HEK293 (cell line): ENCODE results near the gene SUPT20HL2.

Experiments used
- CTCF ChIA-PET: fragments of 350-600 bp; formaldehyde crosslinking; extraction: SDS; loops from one replicate; lab custom pipeline; 2021; ENCODE audit warnings: antibody characterized with exemption; lab: Yijun Ruan, JAX
- POLR2A ChIA-PET: fragments of 300-600 bp; formaldehyde crosslinking; extraction: SDS; loops from one replicate; lab custom pipeline; 2020; ENCODE audit warnings: antibody characterized with exemption, inconsistent platforms; lab: Yijun Ruan, JAX
- H3K27ac ChIP-seq: fragments of 200-500 bp; sonication (Bioruptor generic); 2 replicates; pipeline ENCODE4 v1.5.1; 2014; ENCODE audit warnings: low read depth, low read length, control low read depth, inconsistent platforms; ENCODE audit errors: extremely low read depth
- H3K36me3 ChIP-seq, 2 experiments: fragments of 200-500 bp in 1 of 2; sonication (Bioruptor generic) in 1 of 2; 1 replicate in 1 of 2; 2 replicates in 1 of 2; pipeline ENCODE4 v1.5.1; 2014 to 2017; ENCODE audit warnings: inconsistent platforms in 2 of 2, low read length in 2 of 2; ENCODE audit not compliant: control insufficient read depth in 2 of 2, insufficient read depth in 1 of 2
- H3K4me1 ChIP-seq: fragments of 200-500 bp; sonication (Bioruptor generic); 2 replicates; pipeline ENCODE4 v1.5.1; 2014; ENCODE audit warnings: mild to moderate bottlenecking, low read length, inconsistent platforms; ENCODE audit not compliant: control insufficient read depth, insufficient read depth
- H3K4me3 ChIP-seq: 2 replicates; pipeline ENCODE4 v1.5.1; 2011; ENCODE audit warnings: low read depth, mild to moderate bottlenecking, control low read depth, low read length, moderate library complexity
- H3K9me3 ChIP-seq: fragments of 200-500 bp; sonication (Bioruptor generic); 2 replicates; pipeline ENCODE4 v1.5.1; 2014; ENCODE audit warnings: low read depth, low read length, inconsistent platforms; ENCODE audit not compliant: control insufficient read depth, insufficient read depth
- EGR2 ChIP-seq: fragments of 450-650 bp; formaldehyde crosslinking; IDR thresholded peaks from 2 replicates; pipeline ENCODE4 v1.5.1; 2016; ENCODE audit warnings: low read depth, missing biosample characterization, missing genetic modification characterization
- GLIS1 ChIP-seq: fragments of 450-650 bp; formaldehyde crosslinking; IDR thresholded peaks from 2 replicates; pipeline ENCODE4 v1.5.1; 2016; ENCODE audit warnings: missing biosample characterization, missing genetic modification characterization
- KLF9 ChIP-seq: fragments of 450-650 bp; formaldehyde crosslinking; IDR thresholded peaks from 2 replicates; pipeline ENCODE4 v1.5.1; 2016; ENCODE audit warnings: missing biosample characterization, missing genetic modification characterization, low read depth
- TRIM28 ChIP-seq: IDR thresholded peaks from 2 replicates; pipeline ENCODE4 v1.6.1; 2011; ENCODE audit warnings: low read length, control low read depth, borderline replicate concordance
- YY1 ChIP-seq: fragments of 450-650 bp; formaldehyde crosslinking; IDR thresholded peaks from 2 replicates; pipeline ENCODE4 v1.5.1; 2018; ENCODE audit warnings: missing biosample characterization, missing genetic modification characterization
- ZBTB17 ChIP-seq: fragments of 450-650 bp; formaldehyde crosslinking; IDR thresholded peaks from 2 replicates; pipeline ENCODE4 v1.5.1; 2016; ENCODE audit warnings: missing biosample characterization, missing genetic modification characterization
- ZNF202 ChIP-seq: fragments of 450-650 bp; formaldehyde crosslinking; IDR thresholded peaks from 2 replicates; pipeline ENCODE4 v1.5.1; 2016; ENCODE audit warnings: missing biosample characterization, missing genetic modification characterization, borderline replicate concordance
- ZNF292 ChIP-seq: fragments of 450-650 bp; formaldehyde crosslinking; IDR thresholded peaks from 2 replicates; pipeline ENCODE4 v1.5.1; 2016; ENCODE audit warnings: low read depth, missing biosample characterization, missing genetic modification characterization, borderline replicate concordance
- ZNF324 ChIP-seq: fragments of 450-650 bp; formaldehyde crosslinking; IDR thresholded peaks from 2 replicates; pipeline ENCODE4 v1.5.1; 2016; ENCODE audit warnings: missing biosample characterization, missing genetic modification characterization
- ZNF341 ChIP-seq: fragments of 450-650 bp; formaldehyde crosslinking; IDR thresholded peaks from 2 replicates; pipeline ENCODE4; 2016; ENCODE audit warnings: low read depth, missing biosample characterization, missing genetic modification characterization
- ZNF391 ChIP-seq: fragments of 450-650 bp; formaldehyde crosslinking; IDR thresholded peaks from 2 replicates; pipeline ENCODE4 v1.5.1; 2016; ENCODE audit warnings: low read depth, missing biosample characterization, missing genetic modification characterization, borderline replicate concordance
- ZNF530 ChIP-seq: fragments of 450-650 bp; formaldehyde crosslinking; IDR thresholded peaks from 2 replicates; pipeline ENCODE4 v1.5.1; 2016; ENCODE audit warnings: low read depth, missing biosample characterization, missing genetic modification characterization
- ZNF549 ChIP-seq: fragments of 450-650 bp; IDR thresholded peaks from 2 replicates; pipeline ENCODE4 v1.5.1; 2018; ENCODE audit warnings: missing biosample characterization, missing genetic modification characterization, mild to moderate bottlenecking, inconsistent platforms, moderate library complexity
- ZNF596 ChIP-seq: fragments of 450-650 bp; IDR thresholded peaks from 2 replicates; pipeline ENCODE4 v1.5.0; 2018; ENCODE audit warnings: missing biosample characterization, mild to moderate bottlenecking, missing genetic modification characterization, moderate library complexity
- ZNF701 ChIP-seq: fragments of 450-650 bp; formaldehyde crosslinking; IDR thresholded peaks from 2 replicates; pipeline ENCODE4 v1.5.1; 2016; ENCODE audit warnings: missing biosample characterization, missing genetic modification characterization
- ZNF747 ChIP-seq: fragments of 450-650 bp; formaldehyde crosslinking; IDR thresholded peaks from 2 replicates; pipeline ENCODE4 v1.5.1; 2016; ENCODE audit warnings: missing biosample characterization, missing genetic modification characterization
- ZNF777 ChIP-seq: fragments of 450-650 bp; formaldehyde crosslinking; IDR thresholded peaks from 2 replicates; pipeline ENCODE4 v1.5.1; 2017; ENCODE audit warnings: missing biosample characterization, missing genetic modification characterization, borderline replicate concordance
- ZNF785 ChIP-seq: fragments of 450-650 bp; formaldehyde crosslinking; IDR thresholded peaks from 2 replicates; pipeline ENCODE4 v1.5.1; 2016; ENCODE audit warnings: missing biosample characterization, missing genetic modification characterization
- ZSCAN16 ChIP-seq: fragments of 450-650 bp; formaldehyde crosslinking; IDR thresholded peaks from 2 replicates; pipeline ENCODE4 v1.5.1; 2016; ENCODE audit warnings: missing biosample characterization, missing genetic modification characterization
- TF ChIP-seq, protein P1 (sequence below): fragments of 450-650 bp; formaldehyde crosslinking; IDR thresholded peaks from 2 replicates; pipeline ENCODE4 v1.5.0; 2017; ENCODE audit warnings: missing biosample characterization, missing genetic modification characterization, borderline replicate concordance
- TF ChIP-seq, protein P2 (sequence below): fragments of 450-650 bp; formaldehyde crosslinking; conservative IDR thresholded peaks from 2 replicates; pipeline ENCODE4 v1.5.1; 2016; ENCODE audit warnings: low read depth, missing biosample characterization, missing genetic modification characterization
- TF ChIP-seq, protein P3 (sequence below): fragments of 450-650 bp; formaldehyde crosslinking; IDR thresholded peaks from 2 replicates; pipeline ENCODE4 v1.5.1; 2016; ENCODE audit warnings: missing biosample characterization, missing genetic modification characterization

SUPT20HL2 gene

DNA sequence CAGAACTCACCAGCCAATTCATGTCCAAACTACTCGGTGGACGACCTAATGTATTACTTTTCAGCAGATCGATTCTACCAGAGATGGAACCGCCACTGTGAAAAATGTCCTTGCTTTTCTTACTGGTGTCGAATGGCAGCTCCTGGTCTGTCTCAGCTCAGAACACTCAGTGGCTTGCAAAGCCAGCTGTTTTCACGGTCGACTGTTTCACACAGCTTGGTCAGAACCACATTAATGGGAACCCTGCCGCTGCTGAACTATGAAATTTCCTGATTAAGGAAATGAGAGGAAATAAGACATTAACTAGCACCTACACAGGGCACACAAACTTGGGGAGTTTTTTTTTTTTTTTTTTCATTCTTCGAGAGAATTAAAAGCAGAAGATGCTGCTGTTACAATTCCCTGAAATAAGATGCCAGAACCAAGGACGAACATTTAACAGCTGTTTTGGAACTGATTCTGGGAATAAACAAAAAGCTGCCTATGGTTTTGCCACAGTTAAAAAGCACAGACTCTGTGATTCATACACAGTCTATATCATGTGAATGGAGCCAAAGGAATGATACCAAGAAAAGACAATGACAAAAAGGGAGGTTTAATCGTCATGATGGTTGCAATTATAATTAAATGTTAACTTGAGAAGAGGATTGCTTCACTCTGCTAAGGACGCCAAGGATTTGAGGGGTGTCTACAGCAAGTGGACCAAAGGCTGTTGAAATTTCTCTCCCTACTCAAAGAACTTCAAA, 31.3 kb downstream of the SUPT20HL2 start:
- Histone ChIP-seq H3K4me1 (no peaks in the 10 kb centered on the region), H3K27ac (no peak overlapping the region), H3K36me3 (no peaks in the 10 kb centered on the region), H3K4me3 (no peak overlapping the region), H3K9me3 (no peaks in the 10 kb centered on the region)
- POLR2A ChIA-PET, result no interaction called here
- CTCF ChIA-PET, result interaction anchor here (0.5 to 1.0 kb wide), 2 partner anchors 209 to 407 kb away, joined by 3 to 7 read pairs; no protein-coding TSS in a partner anchor
- 0 out of 2 replicates have a peak, but pooled peaks have one; percentile 20 for TF ChIP-seq TRIM28
- no peak for TF ChIP-seq ZNF391 (tag by site-specific recombination)
- TF ChIP-seq ZBTB17 (tag by site-specific recombination), result 0 out of 2 replicates have a peak, but pooled peaks have one; percentile 15
- TF ChIP-seq, all 188 proteins: peak for 2

DNA sequence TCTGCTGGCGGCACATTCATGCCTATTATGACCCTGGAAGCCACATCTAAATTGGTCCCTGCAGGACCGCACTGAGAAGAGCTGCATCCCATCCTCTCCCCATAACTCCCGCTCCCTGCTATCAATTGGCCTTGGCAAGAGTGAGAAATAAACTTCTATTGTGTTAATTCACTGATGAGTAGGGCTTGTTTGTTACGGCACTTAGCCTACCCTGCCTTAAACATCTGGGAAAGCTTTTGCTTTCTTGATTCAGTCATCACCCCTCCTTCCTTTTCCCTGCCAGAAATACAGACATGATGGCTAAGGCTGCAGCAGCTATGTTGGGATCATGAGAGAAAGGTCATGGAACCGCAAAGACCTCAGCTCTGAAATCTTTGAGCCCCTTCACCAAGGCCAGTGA, 36.5 kb downstream of the SUPT20HL2 start:
- CTCF ChIA-PET, result interaction anchor here (0.6 to 0.8 kb wide), 2 partner anchors 11 to 34 kb away, joined by 3 read pairs; no protein-coding TSS in a partner anchor
- no peak for TF ChIP-seq ZNF549 (tag by site-specific recombination)
- no peak for TF ChIP-seq ZNF747 (tag by site-specific recombination)
- no peak for TF ChIP-seq ZNF292
- no peak for TF ChIP-seq ZNF202
- TF ChIP-seq YY1 (tag by site-specific recombination), result no peak
- TF ChIP-seq ZNF596 (tag by site-specific recombination), result no peak
- TF ChIP-seq ZSCAN16 (tag by site-specific recombination), result no peak
- no peak for TF ChIP-seq GLIS1
- TF ChIP-seq ZNF785 (tag by site-specific recombination), result no peak
- TF ChIP-seq ZNF324 (tag by site-specific recombination), result no peak
- TF ChIP-seq ZNF530, result no peak
- H3K4me1 ChIP-seq, result no peaks in the 10 kb centered on the region

DNA sequence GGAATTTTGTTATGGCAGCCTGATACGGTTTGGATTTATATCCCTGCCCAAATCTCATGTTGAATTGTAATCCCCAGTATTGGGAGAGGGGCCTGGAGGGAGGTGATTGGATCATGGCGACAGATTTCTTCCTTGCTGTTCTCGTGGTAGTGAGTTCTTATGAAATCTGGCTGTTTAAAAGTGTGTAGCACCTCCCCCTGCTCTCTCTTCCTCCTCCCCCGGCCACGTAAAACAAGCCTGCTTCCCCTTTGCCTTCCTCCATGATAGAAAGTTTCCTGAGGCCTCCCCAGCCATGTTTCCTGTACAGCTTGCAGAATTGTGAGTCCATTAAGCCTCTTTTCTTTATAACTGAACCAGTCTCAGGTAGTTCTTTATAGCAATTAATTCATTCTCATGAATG, 37.9 kb downstream of the SUPT20HL2 start:
- CTCF ChIA-PET, result no interaction called here
- no peaks in the 10 kb centered on the region for H3K4me1 ChIP-seq
- POLR2A ChIA-PET, result no interaction called here

More for the DNA sequence above, 36.5 kb downstream of the SUPT20HL2 start:
- POLR2A ChIA-PET, result no interaction called here
- no peaks in the 10 kb centered on the region for H3K36me3 ChIP-seq
- H3K9me3 ChIP-seq, result no peaks in the 10 kb centered on the region
- H3K4me3 ChIP-seq, result no peak overlapping the region
- no peak overlapping the region for H3K27ac ChIP-seq

More for the DNA sequence above, 37.9 kb downstream of the SUPT20HL2 start:
- no peak overlapping the region for H3K27ac ChIP-seq
- H3K36me3 ChIP-seq, result no peaks in the 10 kb centered on the region
- TF ChIP-seq ZNF341, result peak; percentile 79
- TF ChIP-seq ZNF701, result no peak
- TF ChIP-seq, protein P1, sequence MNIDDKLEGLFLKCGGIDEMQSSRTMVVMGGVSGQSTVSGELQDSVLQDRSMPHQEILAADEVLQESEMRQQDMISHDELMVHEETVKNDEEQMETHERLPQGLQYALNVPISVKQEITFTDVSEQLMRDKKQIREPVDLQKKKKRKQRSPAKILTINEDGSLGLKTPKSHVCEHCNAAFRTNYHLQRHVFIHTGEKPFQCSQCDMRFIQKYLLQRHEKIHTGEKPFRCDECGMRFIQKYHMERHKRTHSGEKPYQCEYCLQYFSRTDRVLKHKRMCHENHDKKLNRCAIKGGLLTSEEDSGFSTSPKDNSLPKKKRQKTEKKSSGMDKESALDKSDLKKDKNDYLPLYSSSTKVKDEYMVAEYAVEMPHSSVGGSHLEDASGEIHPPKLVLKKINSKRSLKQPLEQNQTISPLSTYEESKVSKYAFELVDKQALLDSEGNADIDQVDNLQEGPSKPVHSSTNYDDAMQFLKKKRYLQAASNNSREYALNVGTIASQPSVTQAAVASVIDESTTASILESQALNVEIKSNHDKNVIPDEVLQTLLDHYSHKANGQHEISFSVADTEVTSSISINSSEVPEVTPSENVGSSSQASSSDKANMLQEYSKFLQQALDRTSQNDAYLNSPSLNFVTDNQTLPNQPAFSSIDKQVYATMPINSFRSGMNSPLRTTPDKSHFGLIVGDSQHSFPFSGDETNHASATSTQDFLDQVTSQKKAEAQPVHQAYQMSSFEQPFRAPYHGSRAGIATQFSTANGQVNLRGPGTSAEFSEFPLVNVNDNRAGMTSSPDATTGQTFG (tag by site-specific recombination), result no peak
- no peak for TF ChIP-seq EGR2 (tag by site-specific recombination)
- no peak for TF ChIP-seq ZNF777 (tag by site-specific recombination)
- TF ChIP-seq, protein P2, sequence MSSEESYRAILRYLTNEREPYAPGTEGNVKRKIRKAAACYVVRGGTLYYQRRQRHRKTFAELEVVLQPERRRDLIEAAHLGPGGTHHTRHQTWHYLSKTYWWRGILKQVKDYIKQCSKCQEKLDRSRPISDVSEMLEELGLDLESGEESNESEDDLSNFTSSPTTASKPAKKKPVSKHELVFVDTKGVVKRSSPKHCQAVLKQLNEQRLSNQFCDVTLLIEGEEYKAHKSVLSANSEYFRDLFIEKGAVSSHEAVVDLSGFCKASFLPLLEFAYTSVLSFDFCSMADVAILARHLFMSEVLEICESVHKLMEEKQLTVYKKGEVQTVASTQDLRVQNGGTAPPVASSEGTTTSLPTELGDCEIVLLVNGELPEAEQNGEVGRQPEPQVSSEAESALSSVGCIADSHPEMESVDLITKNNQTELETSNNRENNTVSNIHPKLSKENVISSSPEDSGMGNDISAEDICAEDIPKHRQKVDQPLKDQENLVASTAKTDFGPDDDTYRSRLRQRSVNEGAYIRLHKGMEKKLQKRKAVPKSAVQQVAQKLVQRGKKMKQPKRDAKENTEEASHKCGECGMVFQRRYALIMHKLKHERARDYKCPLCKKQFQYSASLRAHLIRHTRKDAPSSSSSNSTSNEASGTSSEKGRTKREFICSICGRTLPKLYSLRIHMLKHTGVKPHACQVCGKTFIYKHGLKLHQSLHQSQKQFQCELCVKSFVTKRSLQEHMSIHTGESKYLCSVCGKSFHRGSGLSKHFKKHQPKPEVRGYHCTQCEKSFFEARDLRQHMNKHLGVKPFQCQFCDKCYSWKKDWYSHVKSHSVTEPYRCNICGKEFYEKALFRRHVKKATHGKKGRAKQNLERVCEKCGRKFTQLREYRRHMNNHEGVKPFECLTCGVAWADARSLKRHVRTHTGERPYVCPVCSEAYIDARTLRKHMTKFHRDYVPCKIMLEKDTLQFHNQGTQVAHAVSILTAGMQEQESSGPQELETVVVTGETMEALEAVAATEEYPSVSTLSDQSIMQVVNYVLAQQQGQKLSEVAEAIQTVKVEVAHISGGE (tag by site-specific recombination), result no peak
- no peak for TF ChIP-seq KLF9 (tag by site-specific recombination)
- TF ChIP-seq, protein P3, sequence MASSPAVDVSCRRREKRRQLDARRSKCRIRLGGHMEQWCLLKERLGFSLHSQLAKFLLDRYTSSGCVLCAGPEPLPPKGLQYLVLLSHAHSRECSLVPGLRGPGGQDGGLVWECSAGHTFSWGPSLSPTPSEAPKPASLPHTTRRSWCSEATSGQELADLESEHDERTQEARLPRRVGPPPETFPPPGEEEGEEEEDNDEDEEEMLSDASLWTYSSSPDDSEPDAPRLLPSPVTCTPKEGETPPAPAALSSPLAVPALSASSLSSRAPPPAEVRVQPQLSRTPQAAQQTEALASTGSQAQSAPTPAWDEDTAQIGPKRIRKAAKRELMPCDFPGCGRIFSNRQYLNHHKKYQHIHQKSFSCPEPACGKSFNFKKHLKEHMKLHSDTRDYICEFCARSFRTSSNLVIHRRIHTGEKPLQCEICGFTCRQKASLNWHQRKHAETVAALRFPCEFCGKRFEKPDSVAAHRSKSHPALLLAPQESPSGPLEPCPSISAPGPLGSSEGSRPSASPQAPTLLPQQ (tag by site-specific recombination), result no peak
- no peak overlapping the region for H3K4me3 ChIP-seq
- H3K9me3 ChIP-seq, result peaks cover 3% of the 10 kb centered on the region; the same call in 1 of the 2 replicates
